Pancreas (tissue), 10 donors: ENCODE data around the gene RBPJ. TPM values are rescaled to one million over a fixed set of nuclear protein-coding genes. Genes with fewer than 3 reads are reported as not detected.
A peak's percentile ranks its signal among the peaks of the same experiment; 100 is the strongest.

Experiments used
- ATAC-seq, 4 donors: fragments of 200-7000 bp; cut with Tn5 transposase; one replicate each; pipeline versions ENCODE4 v1.8.0 to v1.9.1; 2020; ENCODE audit warnings: mild to moderate bottlenecking in 4 of 4, moderate library complexity in 4 of 4
- DNase-seq, 6 donors: peaks; one replicate each; pipeline ENCODE4 v3.0.0-alpha.2; 2020
- FAIRE-seq: peaks from 2 replicates; lab custom pipeline; 2012; peaks lifted over from hg19 to GRCh38; lab: Jason Lieb, UNC
- H3K27ac ChIP-seq, 4 donors: fragments of 200-600 bp; sonication (generic); 1 replicate in 3 of 4; 2 replicates in 1 of 4; pipeline versions ENCODE4 v1.5.0 to v1.8.0; 2020
- H3K27me3 ChIP-seq, 4 donors: fragments of 200-600 bp; one replicate each; pipeline ENCODE4 v1.8.0; 2021
- H3K36me3 ChIP-seq, 3 donors: fragments of 200-600 bp; sonication (generic) in 1 of 3; one replicate each; pipeline versions ENCODE4 v1.5.0 to v1.8.0; 2020 to 2021
- H3K4me1 ChIP-seq, 3 donors: fragments of 200-600 bp; one replicate each; pipeline ENCODE4 v1.8.0; 2021
- H3K4me3 ChIP-seq, 4 donors: fragments of 200-600 bp; sonication (generic) in 2 of 4; one replicate each; pipeline versions ENCODE4 v1.5.0 to v1.8.0; 2020 to 2021
- H3K9me3 ChIP-seq, 4 donors: fragments of 200-600 bp; one replicate each; pipeline ENCODE4 v1.8.0; 2021
- CTCF ChIP-seq, 4 donors: fragments of 200-600 bp; sonication (generic) in 3 of 4; IDR thresholded peaks; one replicate each; pipeline versions ENCODE4 v1.5.0 to v1.8.0; 2021; ENCODE audit warnings: antibody characterized with exemption in 4 of 4
- WGBS, 2 donors: extraction: QIAGEN DNeasy Blood & Tissue Kit; methylation state at CpG; one replicate each; pipeline ENCODE4 v1.1.7; 2013; 5-methylcytosine and 5-hydroxymethylcytosine counted together
- intact Hi-C, 3 donors: fragments of 100-400 bp; cut with DNase I; formaldehyde crosslinking; loops; one replicate each; pipeline versions ENCODE4 v1.11.1 to v1.14.2; 2022
- polyA plus RNA-seq, 2 donors: library from polyadenylated mRNA; stranded (reverse); fragments of 200-250 nt; gene quantifications; one replicate each; pipeline ENCODE4 v1.2.3, GENCODE V29; 2013
- total RNA-seq, 6 donors: library from RNA; stranded (reverse); fragmentation: NEBNext Ultra II Directional in 4 of 6; extraction: Animal tissue kit (Norgen Biotek cat#: 25700) in 4 of 6; gene quantifications; one replicate each; pipeline versions ENCODE4 v1.2.1 to v1.2.4, GENCODE V29; 2021 to 2023
- donor health status: healthy with polysubstance abuse.
- donor health status: DM: no; HTN: no; CAD: no; lungs with moderate emphysema.
- donor health status: DM: no; HTN: no; CAD: no.
- donor health status: control.
- donor health status: control.
- donor health status: Bipolar disorder and iron deficiency.
- donor health status: DM: yes; HTN: yes; CAD: no.
- donor health status: DM: no; HTN: no; CAD: no.
- donor health status: DM: no; HTN: no; CAD: no.
- donor health status: DM: yes; HTN: yes; CAD: no.

RBPJ gene
- total and polyA plus RNA-seq, 8 donors: 17.6 to 50.2 (median 24.0) TPM

- TF ChIP-seq CTCF (IDR thresholded peaks at IDR 0.05): no peak
- intact Hi-C loops: no loop called here
- DNase-seq (no peak), FAIRE-seq (no peak), ATAC-seq (peak in 3 of 4 donors; percentile 13 to 34 (median 22))
- Histone ChIP-seq H3K9me3 (no peaks in the 10 kb centered on the region), H3K36me3 (no peaks in the 10 kb centered on the region), H3K27me3 (no peaks in the 10 kb centered on the region), H3K4me3 (no peak overlapping the region), H3K27ac (no peak overlapping the region), H3K4me1 (peaks cover 6 to 28% (median 8%) of the 10 kb centered on the region in 3 donors)
- 62 to 66% methylated on average over 7 of the region's 7 CpGs for WGBS, 2 donors
These were observed 10.7 kb downstream of the RBPJ start for GRCh38 chr4:26331380-26331950.

GRCh38 chr4:26334366-26334765 is 13.6 kb downstream of the RBPJ start:
- TF ChIP-seq CTCF (IDR thresholded peaks at IDR 0.05): no peak
- WGBS, 2 donors: 81 to 85% methylated on average over 3 of the region's 3 CpGs
- Histone ChIP-seq H3K4me3 (no peak overlapping the region), H3K27me3 (no peaks in the 10 kb centered on the region), H3K4me1 (peaks cover 6 to 23% (median 8%) of the 10 kb centered on the region in 3 donors), H3K36me3 (no peaks in the 10 kb centered on the region), H3K9me3 (no peaks in the 10 kb centered on the region), H3K27ac (no peak overlapping the region)
- intact Hi-C loops: no loop called here
- no peak for ATAC-seq
- DNase-seq: no peak
- FAIRE-seq: no peak

- H3K4me3 ChIP-seq: no peak overlapping the region
- H3K36me3 ChIP-seq: no peaks in the 10 kb centered on the region
- no peak for DNase-seq
- H3K4me1 ChIP-seq: peaks cover 0 to 6% (median 0%) of the 10 kb centered on the region in 3 donors
- ATAC-seq: no peak
- H3K9me3 ChIP-seq: no peaks in the 10 kb centered on the region
- 61 to 74% methylated on average over 2 of the region's 2 CpGs for WGBS, 2 donors
- no peak for TF ChIP-seq CTCF (IDR thresholded peaks at IDR 0.05)
- FAIRE-seq: no peak
- intact Hi-C loops: no loop called here
- no peaks in the 10 kb centered on the region for H3K27me3 ChIP-seq
- no peak overlapping the region for H3K27ac ChIP-seq
These were observed 16.8 kb downstream of the RBPJ start for GRCh38 chr4:26337612-26338011.

GRCh38 chr4:26342328-26343037 is 21.7 kb downstream of the RBPJ start:
- Histone ChIP-seq H3K27me3 (no peaks in the 10 kb centered on the region), H3K27ac (no peak overlapping the region), H3K9me3 (no peaks in the 10 kb centered on the region), H3K4me1 (peaks cover 0 to 17% (median 0%) of the 10 kb centered on the region in 3 donors), H3K36me3 (no peaks in the 10 kb centered on the region), H3K4me3 (no peak overlapping the region)
- DNase-seq (no peak), FAIRE-seq (no peak), ATAC-seq (peak in 3 of 4 donors; percentile 67 to 75 (median 69))
- intact Hi-C loops: loop anchor here in 1 of 3 donors (10.0 kb wide), 1 partner anchor 52 kb away; no protein-coding TSS in a partner anchor
- TF ChIP-seq CTCF (IDR thresholded peaks at IDR 0.05): no peak
- WGBS, 2 donors: 22 to 28% methylated on average over 3 of the region's 3 CpGs

GRCh38 chr4:26343038-26343398 is 22.2 kb downstream of the RBPJ start:
- Histone ChIP-seq H3K27ac (no peak overlapping the region), H3K27me3 (no peaks in the 10 kb centered on the region), H3K4me1 (peaks cover 0 to 17% (median 0%) of the 10 kb centered on the region in 3 donors), H3K36me3 (no peaks in the 10 kb centered on the region), H3K4me3 (no peak overlapping the region), H3K9me3 (no peaks in the 10 kb centered on the region)
- FAIRE-seq (no peak), ATAC-seq (no peak), DNase-seq (no peak)
- TF ChIP-seq CTCF (IDR thresholded peaks at IDR 0.05): no peak
- 60 to 72% methylated on average over 3 of the region's 3 CpGs for WGBS, 2 donors
- intact Hi-C loops: loop anchor here in 1 of 3 donors (10.0 kb wide), 1 partner anchor 52 kb away; no protein-coding TSS in a partner anchor
